GM13976 (cell line): ENCODE data around the gene PPRC1.
"Not testable (repeated sequence)": the region's sequence is repeated elsewhere in the genome, so short reads cannot be mapped to it uniquely, and the experiment has no call there.

Source experiments
- DNase-seq: peaks from one replicate; pipeline ENCODE4 v3.0.0; 2012; ENCODE audit warnings: low spot score
- CTCF ChIP-seq: IDR thresholded peaks from 2 replicates; pipeline ENCODE4 v1.5.1; 2012; ENCODE audit warnings: borderline replicate concordance, mild to moderate bottlenecking; ENCODE audit not compliant: insufficient read depth; ENCODE audit errors: extremely low read depth, missing control alignments, control extremely low read depth
- in situ Hi-C: fragments of 300-500 bp; cut with MboI; formaldehyde crosslinking; loops from one replicate; pipeline ENCODE4 v1.12.0; 2022; ENCODE audit warnings: low sequenced_read_pairs, mixed read lengths, inconsistent platforms; ENCODE audit not compliant: unreplicated experiment

Gene PPRC1

DNA sequence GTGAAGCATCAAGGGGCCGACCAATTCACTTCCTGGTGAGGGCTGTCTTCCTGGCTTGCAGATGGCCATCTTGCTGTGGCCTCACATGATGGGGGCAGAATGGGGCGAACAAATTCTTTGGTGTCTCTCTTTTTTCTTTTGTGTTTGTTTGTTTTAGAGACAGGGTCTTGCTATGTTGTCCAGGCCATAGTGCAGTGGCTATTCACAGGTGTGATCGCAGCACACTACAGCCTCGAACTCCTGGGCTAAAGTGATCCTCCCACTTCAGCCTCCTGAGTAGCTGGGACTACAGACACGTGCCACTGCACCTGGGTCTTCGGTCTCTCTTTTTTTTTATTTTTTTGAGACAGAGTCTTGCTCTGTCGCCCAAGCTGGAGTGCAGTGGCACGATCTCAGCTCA lies 39.4 kb downstream of the PPRC1 start:
- no peak for DNase-seq
- in situ Hi-C loops: no loop called here
- TF ChIP-seq CTCF: no peak

GRCh38 chr10:102175415-102175814 lies 42.6 kb downstream of the PPRC1 start:
- in situ Hi-C loops: no loop called here
- TF ChIP-seq CTCF: no peak
- DNase-seq: no peak

DNA sequence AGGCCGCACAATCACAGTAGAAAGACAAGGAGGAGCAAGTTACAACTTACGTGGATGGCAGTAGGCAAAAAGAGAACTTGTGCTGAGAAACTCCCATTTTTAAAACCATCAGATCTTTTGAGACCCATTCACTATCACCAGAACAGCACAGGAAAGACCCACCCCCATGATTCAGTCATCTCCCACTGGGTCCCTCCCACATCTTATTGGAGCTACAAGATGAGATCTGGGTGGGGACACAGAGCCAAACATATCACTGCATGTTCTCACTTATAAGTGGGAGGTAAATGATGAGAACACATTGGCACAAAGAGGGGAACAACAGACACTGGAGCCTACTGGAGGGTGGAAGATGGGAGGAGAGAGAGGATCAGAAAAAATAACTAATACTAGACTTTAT lies 51.8 kb downstream of the PPRC1 start:
- no peak for DNase-seq
- in situ Hi-C loops: no loop called here
- TF ChIP-seq CTCF: no peak

- in situ Hi-C loops: no loop called here
- no peak for DNase-seq
- TF ChIP-seq CTCF: no peak
Measured at GRCh38 chr10:102185272-102185671, 52.4 kb downstream of the PPRC1 start.

DNA sequence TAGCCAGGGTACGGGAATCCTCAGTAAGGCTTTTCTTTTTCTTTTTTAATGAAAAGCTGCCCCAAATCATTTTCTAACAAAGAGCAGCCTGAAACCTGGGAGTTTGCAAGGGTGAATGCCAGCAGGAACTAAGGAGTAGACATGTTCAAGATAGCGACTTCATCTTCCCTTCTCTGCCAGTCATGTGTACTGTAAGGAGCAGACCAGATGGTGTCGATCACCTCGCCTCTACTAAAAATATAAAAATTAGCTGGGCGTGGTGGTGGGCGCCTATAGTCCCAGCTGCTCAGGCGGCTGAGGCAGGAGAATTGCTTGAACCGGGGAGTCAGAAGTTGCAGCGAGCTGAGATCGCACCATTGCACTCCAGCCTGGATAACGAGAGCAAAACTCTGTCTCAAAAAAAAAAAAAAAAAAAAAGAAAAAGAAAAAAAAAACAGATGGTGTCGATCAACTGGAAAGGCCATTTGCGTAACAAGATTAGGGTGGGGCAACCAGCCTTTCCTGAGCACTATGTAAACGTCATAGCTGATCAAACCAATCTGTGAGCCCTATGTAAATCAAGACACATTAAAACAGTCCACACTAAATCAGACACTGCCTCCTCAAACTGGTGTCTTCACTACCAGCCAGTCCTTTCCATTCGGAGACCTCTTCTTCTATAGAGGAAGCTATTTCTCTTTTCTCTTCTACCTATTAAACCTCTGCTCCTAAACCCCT lies 53.1 kb downstream of the PPRC1 start:
- DNase-seq: no peak

DNA sequence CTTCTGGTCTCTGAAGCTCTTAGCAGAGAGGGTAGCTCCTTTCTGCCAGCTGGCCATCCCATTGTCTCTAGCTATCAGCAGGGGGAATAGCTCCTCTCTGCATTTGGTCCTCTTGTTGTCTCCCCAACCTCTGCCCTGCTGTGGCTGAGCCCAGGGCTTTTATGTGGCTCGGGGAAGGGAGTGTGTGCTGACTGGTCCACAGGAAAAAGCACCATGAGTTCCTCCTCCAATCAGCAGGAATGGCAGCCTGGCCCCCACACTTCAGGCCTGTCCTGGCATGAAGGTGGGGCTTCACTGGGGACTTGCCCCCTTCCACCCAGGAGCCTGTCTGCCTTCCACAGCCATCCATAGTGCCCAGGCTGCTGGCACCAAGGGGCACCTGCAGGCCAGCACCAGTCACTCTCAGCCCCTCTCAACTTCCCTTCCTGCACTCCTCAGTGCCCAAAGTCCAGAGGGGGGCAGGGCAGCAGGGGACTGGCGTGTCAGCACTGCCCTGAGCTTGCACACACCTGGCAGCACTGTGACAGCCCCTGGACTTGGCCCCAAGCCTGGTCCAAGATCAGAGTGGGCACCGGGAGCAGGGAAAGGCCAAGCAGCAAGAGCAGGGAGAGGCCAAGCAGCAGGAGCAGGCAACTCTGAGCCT lies 55.6 kb downstream of the PPRC1 start:
- DNase-seq: no peak
- no peak for TF ChIP-seq CTCF
- in situ Hi-C loops: no loop called here

More for the DNA sequence above, 53.1 kb downstream of the PPRC1 start:
- in situ Hi-C loops: no loop called here
- TF ChIP-seq CTCF: no peak

GRCh38 chr10:102188941-102189898 lies 56.4 kb downstream of the PPRC1 start:
- DNase-seq: peak; percentile 60

More at GRCh38 chr10:102188941-102189898, 56.4 kb downstream of the PPRC1 start:
- in situ Hi-C loops: not testable (repeated sequence)
